Astrocyte (in vitro differentiated cells and primary cell): Measurements from ENCODE around the gene HMGN2.

Source experiments
- CTCF ChIP-seq: IDR thresholded peaks from 2 replicates; pipeline ENCODE4 v1.5.1; 2011; ENCODE audit warnings: low read depth, mild to moderate bottlenecking, inconsistent platforms, low read length, moderate library complexity; ENCODE audit not compliant: insufficient read depth
- EZH2 ChIP-seq: IDR thresholded peaks from 2 replicates; pipeline ENCODE4 v1.6.1; 2012; ENCODE audit warnings: mild to moderate bottlenecking, low read length, inconsistent platforms; ENCODE audit not compliant: insufficient read depth

- no peak for TF ChIP-seq CTCF
- TF ChIP-seq EZH2, result no peak
Observed at GRCh38 chr1:26524181-26524580, 51.9 kb downstream of the HMGN2 start.
